NK-92 (cell line): ENCODE measurements around the gene POU5F1.

Experiments used
- DNase-seq: peaks from one replicate; lab custom pipeline; 2025; ENCODE audit not compliant: unreplicated experiment; lab: John Stamatoyannopoulos, UW

POU5F1 gene

DNA sequence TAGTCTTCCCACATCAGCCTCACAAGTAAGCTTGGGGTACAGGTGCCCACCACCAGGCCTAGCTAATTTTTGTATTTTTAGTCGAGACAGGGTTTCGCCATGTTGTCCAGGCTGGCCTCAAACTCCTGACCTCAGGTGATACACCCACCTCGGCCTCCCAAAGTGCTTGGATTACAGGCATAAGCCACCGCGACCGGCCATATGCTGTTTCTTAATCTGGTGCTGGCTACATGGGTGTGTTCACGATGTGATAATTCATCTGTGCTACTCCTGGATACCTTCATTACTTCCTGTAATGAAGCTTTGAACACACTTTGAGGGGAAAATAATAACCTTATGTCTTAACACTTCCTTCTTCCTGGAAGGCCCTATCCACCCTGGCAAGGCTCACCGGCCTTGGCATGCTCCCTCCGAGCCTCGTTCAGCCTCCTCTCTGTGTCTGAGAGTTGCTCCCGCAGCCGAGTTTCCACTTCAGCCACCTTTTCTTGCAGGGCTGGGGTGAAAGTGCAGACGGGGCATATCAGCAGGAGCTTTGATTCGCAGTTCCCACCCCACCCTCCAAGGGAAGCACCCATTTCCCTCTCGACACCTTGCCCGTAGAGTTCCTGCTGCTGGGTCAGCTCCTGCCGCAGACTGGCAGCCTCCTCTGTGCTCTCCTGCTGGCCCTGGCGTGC lies 26.0 kb downstream of the POU5F1 start:
- no peak for DNase-seq

DNA sequence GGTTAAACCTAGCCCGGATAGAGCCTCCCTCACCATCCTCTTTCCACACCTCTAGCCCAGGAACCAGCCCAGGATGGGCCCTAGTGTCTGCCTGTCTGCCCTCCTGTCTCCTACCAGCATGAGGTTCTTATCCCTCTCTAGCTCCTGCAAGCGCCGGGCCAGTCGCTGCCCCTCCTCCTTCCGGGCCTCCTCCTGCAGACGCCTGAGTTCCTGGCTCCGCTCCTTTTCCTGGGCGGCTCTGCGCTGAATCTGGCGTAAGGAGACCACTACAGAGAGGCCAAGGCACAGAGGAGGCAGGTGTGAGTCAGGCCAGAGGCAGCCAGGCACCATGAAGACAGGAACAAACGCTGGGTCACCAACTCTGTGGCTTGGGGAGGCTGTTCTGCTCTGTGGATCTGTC lies 27.3 kb downstream of the POU5F1 start:
- DNase-seq = no peak

DNA sequence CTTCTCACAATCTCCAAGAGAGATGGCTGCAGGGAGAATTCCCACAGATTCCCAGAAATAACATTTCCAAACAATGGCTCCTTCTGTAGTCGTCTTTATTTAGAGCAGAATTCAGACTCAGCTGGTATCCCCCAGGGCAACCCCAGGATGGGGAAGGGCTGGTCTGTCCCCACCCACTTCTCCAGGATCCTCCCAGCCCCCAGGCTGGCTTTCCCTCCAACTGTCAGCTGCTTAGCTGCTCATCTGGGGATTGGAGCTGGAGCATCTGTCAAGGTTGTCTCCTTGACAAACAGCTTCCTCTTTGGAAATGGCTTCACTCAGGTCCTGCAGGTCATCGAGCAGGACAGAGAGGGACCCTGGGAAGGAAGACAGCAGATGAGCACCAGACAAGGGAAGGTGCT lies 28.1 kb downstream of the POU5F1 start:
- no peak for DNase-seq

DNA sequence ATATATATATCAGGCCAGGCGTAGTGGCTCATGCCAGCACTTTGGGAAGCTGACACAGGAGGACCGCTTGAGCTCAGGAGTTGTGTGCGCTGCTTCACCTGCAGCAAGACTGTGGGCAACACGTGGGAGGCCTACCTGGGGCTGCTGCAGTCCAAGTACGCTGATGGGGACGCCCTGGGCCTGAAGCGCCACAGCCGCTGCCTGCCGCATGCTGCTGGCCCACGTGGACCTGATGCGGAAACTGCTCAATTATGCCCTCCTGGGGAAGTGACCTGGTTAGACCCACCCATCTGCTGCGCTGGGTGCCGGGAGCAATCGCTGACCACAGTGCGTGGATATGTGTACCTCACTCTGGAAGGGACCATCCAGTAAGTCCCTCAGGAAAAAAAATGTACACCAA lies 29.8 kb downstream of the POU5F1 start:
- no peak for DNase-seq

DNA sequence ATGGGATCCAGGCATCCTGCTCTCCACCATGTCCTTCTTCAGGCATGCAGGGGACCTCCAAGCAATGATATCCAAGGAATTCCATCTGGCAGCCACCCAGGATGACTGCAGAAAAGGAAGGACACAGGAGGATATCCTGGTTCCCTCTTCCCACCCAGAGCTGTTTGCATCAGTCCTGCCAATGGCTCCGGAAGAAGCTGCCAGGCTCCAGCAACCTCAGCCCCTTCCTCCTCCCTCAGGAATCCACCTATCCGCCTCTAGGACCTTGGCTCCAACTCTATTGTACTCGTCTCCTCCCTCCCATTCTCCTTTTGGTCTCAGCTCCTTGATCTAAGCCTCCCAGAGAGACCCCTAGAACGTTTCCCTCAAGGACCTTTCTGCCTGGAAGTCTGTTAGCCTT lies 30.9 kb downstream of the POU5F1 start:
- DNase-seq = no peak

DNA sequence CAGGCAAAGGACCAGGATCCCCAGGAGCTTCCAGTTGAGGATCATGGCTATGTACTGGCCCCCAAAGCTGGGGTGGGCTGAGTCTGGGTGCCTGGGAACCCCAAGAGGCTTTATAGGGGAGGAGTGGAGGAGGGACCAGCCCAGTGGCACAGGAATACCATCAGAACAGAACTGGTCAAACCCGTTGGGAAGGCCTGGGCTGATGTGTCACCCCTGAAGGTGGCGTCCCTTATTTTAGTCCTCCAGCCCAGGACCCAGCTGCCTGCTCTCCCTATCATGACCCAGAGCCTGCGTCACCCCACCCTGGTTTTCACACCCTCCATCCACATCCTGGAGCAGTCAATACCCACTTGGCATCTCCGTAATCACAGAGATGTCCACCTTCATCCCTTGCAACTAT lies 31.5 kb downstream of the POU5F1 start, which contains the start of gene PSORS1C2:
PSORS1C2 (minus strand) TSS at position 85 of the 400 bp plus-strand sequence; CDS start at position 45, 40 bp downstream.
- DNase-seq = no peak

DNA sequence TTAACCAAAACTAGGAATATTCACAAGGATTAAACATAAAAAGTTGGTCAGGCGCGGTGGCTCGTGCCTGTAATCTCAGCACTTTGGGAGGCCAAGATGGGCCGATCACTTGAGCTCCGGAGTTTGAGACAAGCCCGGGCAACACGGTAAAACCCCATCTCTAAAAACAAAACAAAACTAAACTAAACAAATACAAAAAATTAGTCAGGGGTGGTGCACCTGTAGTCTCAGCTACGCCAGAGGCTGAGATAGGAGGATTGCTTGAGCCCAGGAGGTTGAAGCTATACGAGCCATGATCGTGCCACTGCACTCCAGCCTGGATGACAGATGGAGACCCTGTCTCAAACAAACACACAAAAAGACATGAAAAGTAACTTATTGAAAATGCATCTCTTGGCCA lies 34.8 kb downstream of the POU5F1 start:
- DNase-seq = no peak

DNA sequence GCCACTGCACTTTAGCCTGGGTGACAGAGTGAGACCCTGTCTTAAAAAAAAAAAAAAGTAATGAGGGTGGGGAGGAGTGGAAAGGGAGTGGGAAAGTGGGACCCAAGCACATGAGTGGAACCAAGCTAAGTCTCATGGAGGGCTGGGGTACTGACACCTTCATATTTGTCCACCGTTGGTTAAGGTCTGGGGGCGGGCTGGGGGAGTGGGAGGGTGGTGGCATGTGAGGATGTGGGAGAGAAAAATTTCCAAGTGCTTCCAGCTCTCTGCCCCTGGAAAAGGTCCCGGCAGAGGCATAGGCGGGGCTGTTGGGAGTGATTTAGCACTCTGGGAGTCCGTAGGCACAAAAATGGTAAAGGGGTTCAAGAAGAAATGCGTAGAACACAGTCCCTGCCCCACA lies 37.7 kb downstream of the POU5F1 start:
- DNase-seq = no peak

DNA sequence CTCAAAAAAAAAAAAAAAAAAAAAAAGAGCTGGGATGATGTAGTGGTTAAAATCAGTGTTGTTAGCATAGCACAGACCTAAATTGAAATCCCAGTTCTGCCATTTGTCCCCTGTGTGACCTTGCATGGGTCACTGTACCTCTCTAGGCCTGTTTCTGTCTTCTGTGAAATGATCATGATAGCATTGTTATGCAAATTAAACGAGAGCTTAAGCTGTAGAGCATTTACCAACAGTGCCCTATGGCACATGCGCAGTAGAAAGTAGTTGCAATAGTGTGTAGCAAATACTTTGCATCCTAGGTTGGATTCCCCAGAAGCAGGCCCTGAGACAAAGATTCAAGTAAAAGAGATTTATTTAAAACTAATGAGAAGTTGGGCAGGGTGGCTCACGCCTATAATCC lies 38.9 kb downstream of the POU5F1 start:
- DNase-seq = no peak

DNA sequence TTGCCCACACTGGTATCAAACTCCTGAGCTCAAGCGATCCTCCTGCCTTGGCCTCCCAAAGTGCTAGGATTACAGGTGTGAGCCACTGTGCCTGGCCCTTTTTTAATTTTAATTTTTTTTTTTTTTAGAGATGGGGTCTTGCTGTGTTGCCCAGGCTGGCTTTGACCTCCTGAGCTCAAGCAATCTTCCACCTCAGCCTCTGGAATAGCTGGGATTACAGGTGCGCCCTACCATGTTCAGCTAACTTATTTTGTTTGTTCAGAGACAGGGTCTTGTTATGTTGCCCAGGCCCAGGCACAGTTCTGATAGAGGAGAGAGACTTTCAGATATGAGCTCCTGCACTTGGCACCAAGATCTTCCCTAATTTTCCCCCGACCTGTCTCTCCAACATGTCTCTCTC lies 39.7 kb downstream of the POU5F1 start:
- DNase-seq = no peak

DNA sequence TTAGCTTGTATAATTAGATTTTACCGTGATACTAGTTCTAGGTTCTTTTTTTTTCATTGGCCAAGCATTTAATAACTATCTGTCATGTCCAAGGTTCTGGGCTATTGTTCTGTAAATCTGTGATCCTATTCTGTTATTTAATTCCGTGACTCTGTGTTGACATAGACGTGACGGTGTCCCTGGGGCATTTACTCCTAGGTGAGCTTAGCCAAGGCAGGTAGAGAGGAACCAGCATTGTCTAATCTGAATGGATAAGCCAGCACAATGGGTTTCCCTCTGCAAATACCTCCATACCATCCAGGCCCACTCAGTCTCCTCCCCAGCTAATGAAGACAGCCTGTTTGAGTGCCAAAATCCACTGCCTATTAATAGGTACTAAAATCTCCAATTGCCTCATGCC lies 41.4 kb downstream of the POU5F1 start:
- no peak for DNase-seq

DNA sequence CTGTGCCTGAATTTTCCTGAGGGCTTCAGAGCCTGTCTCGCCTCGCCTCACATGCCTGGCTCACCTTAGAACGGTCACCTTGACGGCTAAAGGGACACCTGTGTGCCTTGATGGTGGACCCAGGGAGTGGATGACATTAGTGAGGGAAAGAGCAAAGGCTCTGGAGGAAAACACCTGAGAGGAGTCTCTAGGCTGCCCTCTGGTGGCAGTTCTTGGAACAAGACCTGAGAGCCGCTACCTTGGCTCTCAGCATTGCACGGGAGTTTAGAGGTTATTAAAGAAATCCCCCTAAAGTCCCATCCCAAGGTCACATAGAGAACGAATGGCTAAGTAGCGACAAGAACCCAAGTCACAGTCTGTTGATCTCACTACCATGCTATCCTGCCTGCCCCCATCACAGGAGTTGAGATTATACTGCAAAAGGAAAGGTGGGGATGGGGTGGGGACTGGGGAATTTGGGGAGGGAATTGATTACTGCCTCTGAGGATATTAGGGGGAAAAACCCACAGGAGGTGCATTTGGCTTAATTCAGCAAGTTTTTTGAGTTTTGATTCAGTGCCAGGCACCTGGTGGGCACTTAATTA lies 42.3 kb downstream of the POU5F1 start:
- DNase-seq = no peak

DNA sequence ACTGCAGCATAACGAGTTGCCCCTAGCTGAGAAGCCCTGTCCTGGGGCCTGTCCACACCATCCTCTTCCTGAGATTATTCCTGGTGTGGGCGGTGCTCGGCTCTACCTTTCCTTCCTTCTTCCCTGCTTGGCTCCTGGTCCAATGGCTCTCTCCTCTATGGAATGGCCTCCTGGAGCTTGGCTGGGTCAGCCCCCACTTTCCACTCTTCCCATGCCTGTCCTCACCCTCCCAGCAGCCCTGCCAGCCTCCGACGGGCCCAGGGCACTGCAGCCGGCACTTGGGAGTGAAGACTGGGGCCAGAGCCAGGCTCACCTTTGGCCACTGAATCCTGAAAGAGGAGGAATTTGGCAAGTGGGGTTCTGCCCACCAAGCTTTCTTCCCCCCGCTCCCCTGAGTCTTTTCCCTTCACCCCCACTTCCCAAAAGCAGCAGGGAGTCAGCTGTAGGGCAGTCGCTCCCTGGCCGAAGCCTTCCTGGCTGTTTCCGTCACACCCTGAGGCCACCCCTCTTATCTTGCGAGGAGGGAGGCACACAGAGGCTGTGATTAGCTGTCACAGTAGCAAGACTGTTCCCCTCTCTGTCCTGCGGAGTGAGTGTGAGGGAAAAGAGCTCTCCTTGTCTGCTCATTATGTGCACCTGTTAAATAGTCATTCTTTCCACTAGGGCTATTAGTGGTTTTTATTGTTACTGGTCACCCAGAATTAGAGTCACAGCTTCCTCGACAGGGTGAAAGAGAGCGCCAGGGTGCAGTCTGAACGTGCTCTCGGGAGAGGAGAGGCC lies 43.9 kb downstream of the POU5F1 start:
- no peak for DNase-seq

DNA sequence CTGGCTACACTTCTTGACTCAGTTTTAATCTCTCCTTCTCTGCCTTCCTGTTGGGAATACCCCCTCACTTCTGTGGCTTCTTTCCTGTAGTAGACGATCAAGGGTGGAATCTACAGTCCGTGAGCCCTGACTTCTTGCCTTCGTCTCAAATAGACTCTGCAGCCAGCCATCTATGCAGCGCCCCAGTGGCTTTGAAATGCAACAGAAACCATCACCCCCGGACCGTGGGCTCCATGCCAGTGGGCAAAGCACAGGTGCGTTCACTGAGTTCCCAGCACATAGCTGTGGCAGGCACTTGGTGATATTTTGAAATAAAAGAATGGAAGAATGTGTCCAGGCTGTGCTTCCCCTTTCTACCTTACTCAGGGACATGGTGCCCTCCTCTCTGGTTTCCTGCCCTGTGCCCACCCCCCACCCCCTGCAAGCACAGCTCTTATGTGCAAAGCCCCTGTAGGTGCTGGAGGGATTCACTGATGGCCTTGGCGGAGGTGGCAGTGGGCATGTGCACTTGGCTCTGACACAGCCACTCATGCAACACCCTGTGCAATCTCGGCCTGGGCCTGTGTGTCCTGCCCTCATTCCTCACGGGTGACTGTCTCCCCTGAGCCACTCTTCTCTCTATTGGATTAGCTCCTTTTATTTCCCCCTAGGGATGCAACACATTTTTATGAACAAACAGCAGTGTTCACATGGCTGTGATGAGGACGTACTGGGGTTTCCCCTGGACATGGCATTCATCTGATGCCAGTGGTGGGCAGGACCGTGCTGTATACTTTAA lies 44.7 kb downstream of the POU5F1 start:
- no peak for DNase-seq

DNA sequence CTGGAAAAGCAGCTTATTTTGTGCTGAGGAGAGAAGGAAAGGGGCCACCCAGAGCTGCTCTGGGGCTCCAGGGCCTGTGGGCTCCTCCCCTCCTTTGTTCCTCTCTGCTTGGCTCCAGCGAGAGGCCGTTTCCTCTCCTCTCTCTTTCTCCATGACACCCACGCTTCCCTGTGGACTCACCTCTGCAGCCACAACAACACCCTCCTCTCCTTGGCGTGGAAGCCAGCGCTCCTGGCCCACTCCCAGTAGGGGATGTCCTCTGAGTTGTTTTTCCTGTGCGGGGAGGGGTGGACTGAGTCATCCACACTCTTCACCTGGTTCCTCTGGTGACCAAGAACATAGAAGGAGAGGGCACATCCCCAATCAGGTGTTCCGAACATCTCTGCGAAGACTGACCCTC lies 45.3 kb downstream of the POU5F1 start:
- DNase-seq = no peak

DNA sequence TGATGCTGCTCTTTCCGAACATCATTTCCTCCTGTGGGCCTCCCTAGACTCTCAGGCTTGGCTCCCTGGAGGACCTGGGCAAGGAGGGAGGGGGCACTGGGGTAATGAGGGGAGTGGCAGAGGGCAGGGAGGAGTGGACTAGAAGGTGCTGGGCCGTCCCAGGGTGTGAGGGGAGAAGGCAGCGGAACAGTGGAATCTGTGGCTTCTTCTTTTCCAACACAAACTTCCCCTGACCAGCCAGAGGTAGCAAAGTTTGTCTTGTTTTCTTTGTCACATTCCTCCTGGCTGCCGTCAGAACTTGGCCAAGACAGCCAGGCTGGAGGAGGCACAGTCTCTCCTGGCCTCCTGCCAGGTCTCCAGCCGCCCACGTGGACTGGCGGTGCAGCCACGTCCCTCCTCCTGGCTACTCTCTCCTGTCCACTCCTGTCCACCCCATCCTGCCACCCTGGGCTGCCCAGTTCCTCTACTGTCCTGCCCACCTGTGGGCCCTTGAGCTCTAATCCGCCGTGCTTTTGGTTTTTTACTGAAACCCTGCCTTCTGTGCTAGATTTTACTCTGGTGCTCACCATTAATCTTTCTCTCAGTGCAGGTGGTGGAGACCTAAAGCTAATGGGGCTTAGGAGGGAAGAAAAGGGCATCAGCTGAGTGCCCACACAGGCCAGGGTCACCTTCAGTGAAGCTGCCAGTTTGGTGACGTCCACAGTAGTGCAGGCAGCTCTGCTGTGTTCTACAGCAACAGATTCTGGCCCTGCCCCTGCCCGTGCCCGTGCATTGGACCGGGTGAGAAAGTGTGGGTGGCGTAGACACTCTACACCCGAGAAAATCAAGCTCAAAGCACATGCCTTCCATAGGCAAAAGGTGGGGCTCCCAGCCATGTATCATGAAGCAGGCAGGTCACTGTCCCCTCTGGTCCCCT lies 47.4 kb downstream of the POU5F1 start:
- DNase-seq = no peak

DNA sequence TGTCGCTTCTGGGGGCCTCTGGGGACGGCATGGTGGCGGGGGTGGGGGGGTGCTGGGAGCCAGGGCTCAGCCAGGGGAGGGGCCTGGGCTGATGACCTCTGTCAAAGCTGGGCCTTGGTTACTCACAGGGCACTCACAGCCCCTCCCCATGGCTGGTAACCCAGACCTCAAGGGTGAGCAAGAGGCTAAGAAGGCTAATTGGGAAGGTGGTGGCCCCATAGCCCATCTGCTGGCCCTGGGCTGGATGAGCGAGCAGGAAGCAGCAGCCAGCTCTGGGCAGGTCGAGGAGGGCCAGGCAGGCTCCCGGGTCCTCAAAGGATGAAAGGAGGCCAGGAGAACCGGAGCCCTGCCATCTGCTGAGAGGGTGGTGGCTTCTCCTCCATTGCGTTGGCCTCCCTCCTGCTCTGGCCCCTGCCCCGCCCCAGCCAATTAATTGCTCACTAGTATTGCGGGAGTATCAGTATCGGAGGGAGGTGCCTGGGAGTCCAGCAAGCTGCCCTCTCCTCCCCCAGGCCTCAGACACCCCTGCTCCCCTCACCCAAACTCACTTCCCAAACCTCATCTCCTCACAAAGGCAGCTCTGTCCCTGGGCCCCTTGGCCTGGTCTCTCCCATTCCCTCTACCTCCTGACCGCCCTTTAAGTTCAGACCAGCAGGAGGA lies 49.2 kb downstream of the POU5F1 start:
- no peak for DNase-seq

DNA sequence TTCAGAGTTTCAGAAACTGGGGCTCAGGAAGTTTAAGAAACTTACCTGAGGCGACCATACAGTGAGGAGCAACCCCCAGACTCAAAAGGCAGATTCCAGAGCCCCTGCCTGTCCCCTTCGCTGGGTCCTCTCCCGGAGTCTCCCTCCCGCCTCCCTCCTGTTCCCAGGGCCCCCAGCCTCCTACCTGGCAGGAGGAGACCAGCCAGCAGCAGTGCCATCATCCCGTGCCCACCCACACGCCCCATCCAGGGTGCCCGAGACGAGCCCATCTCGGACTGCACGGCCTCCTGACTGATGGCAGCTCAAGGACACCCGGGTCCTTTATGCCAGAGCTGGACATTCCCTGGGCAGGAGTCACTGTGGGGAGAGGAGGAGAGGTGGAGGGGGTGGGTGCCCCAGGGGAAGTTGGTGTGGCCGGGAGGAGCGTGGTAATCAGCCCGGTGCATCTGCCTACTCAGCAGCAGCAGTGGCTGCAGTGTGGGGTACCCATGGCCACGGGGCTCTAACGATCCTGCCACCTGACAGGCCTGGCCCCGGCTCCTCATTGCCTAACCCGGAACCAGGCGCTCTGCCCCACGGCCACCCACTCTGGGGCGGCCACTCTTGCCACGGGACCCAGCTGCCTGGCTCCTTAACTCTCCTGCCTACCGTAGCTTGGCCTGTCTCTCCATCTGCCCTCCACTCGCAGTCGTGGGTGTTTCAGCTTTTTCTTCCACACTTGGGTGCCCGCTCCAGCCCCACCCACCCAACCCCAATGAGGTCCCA lies 50.1 kb downstream of the POU5F1 start, which contains the start of gene CDSN:
CDSN (minus strand) TSS at position 296 of the 765 bp plus-strand sequence; CDS start at position 269, 27 bp downstream.
- DNase-seq = no peak

DNA sequence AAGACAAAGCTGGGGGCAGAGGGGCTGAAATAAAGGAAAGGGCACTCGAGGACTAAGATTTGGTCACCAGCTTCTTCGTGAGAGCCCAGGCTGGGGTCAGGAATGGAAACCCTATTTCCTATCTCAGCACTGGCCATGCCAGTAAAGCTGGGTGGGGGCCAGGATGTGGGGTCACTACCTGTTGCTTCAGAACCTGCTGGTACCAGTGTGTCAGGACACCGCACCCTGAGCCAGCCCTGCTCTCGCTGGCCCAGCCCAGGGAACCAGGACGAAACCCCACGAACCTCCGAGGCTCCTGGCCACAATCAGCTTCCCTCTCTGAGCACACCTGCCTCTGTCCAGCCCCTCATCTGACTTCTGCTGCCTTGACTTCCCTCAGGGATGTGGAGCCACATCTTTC lies 52.3 kb downstream of the POU5F1 start:
- DNase-seq = no peak
